ENCODE results near the gene ANO10. TPM values are rescaled to one million over a fixed set of nuclear protein-coding genes. Genes with fewer than 3 reads are reported as not detected.

The ANO10 gene
- total and polyA plus RNA-seq, 10 donors: 2.6 to 21.7 (median 16.6) TPM

DNA sequence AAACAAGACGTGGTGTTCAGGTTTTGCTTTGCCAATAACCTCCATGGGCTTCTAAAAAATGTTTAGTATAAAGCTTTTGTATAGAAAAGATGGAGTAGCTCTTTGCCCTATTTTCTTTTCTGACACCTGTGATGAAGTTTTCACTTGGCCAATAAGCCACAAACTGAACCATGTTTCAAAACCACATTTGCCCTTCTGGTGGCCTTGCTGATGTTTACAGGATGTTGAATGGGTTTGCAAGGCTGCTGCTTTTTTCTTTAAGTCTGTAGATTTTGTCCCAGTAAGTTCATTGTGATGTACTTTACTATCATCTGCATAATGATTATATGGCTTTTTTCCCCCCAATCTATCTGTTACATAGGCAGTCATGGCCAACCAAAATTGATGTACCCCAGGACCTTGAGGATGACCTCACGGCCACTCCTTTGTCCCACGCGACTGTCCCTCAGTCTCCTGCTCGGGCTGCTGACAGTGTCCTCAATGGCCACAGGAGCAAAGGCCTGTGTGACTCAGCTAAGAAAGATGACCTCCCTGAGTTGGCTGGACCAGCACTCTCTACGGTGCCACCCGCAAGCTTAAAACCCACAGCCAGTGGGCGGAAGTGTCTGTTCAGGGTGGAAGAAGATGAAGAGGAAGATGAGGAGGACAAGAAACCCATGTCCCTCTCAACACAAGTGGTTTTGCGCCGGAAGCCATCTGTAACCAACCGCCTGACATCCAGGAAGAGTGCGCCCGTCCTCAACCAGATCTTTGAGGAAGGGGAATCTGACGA lies 274.6 kb downstream of the ANO10 start:
- Histone ChIP-seq H3K36me3 (peaks cover 0 to 98% (median 71%) of the 10 kb centered on the region in 6 donors), H3K27ac (peak overlapping the region; percentile 43 to 88 (median 67)), H3K9me3 (peaks cover 0 to 15% (median 7%) of the 10 kb centered on the region in 8 donors), H3K27me3 (replicated peaks in 1 of 7) (no peaks in the 10 kb centered on the region), H3K4me3 (peak overlapping the region in 1 of 8 donors; percentile 34), H3K4me1 (peaks cover 16 to 76% (median 51%) of the 10 kb centered on the region in 6 donors)
- intact Hi-C loops (cut with DNase I; ENCODE audit: low total_unique reads): loop anchor here (10.0 kb wide), 1 partner anchor 52 kb away; no protein-coding TSS in a partner anchor
- TF ChIP-seq POLR2AphosphoS5 (IDR thresholded peaks at IDR 0.05) (peak in 1 of 3 donors; percentile 32), POLR2A (IDR thresholded peaks at IDR 0.05) (no peak)
- DNase-seq: no peak
- WGBS, 5 donors: 79 to 93% (median 84%) methylated on average over 14 of the region's 14 CpGs

DNA sequence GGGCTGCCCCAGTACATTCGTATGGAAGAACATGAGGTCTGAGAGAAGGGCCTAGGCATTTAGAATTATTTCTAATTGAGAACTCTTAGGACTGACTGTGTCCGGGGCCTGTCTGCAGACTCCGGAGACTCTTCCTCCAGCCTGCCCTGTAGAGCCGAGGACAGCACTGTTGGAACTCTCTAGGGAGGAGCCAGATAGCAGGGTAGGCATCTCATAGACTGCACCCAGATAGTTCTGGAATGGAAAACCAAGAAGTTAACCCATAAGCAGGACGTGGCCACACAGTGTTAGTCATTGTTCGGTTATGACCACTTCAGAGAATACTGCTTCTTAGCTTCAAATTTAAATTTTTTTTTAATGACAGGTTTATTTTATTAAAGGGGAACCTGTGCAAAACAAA lies 275.9 kb downstream of the ANO10 start:
- 80 to 84% (median 83%) methylated on average over 6 of the region's 6 CpGs for WGBS, 5 donors
- intact Hi-C loops (cut with DNase I; ENCODE audit: low total_unique reads): loop anchor here (10.0 kb wide), 1 partner anchor 51 kb away; no protein-coding TSS in a partner anchor
- Histone ChIP-seq H3K9me3 (peaks cover 0 to 2% (median 0%) of the 10 kb centered on the region in 8 donors), H3K27ac (peak overlapping the region in 6 of 8 donors; percentile 27 to 88 (median 66)), H3K4me1 (peaks cover 16 to 86% (median 57%) of the 10 kb centered on the region in 6 donors), H3K27me3 (replicated peaks in 1 of 7) (no peaks in the 10 kb centered on the region), H3K36me3 (peaks cover 0 to 100% (median 78%) of the 10 kb centered on the region in 6 donors), H3K4me3 (no peak overlapping the region)
- TF ChIP-seq POLR2A (IDR thresholded peaks at IDR 0.05) (no peak), POLR2AphosphoS5 (IDR thresholded peaks at IDR 0.05) (no peak)
- TF ChIP-seq, protein P1, sequence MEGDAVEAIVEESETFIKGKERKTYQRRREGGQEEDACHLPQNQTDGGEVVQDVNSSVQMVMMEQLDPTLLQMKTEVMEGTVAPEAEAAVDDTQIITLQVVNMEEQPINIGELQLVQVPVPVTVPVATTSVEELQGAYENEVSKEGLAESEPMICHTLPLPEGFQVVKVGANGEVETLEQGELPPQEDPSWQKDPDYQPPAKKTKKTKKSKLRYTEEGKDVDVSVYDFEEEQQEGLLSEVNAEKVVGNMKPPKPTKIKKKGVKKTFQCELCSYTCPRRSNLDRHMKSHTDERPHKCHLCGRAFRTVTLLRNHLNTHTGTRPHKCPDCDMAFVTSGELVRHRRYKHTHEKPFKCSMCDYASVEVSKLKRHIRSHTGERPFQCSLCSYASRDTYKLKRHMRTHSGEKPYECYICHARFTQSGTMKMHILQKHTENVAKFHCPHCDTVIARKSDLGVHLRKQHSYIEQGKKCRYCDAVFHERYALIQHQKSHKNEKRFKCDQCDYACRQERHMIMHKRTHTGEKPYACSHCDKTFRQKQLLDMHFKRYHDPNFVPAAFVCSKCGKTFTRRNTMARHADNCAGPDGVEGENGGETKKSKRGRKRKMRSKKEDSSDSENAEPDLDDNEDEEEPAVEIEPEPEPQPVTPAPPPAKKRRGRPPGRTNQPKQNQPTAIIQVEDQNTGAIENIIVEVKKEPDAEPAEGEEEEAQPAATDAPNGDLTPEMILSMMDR (IDR thresholded peaks at IDR 0.05 in 8 of 11, conservative IDR thresholded peaks at IDR 0.05 in 3 of 11): no peak
- no peak for DNase-seq

DNA sequence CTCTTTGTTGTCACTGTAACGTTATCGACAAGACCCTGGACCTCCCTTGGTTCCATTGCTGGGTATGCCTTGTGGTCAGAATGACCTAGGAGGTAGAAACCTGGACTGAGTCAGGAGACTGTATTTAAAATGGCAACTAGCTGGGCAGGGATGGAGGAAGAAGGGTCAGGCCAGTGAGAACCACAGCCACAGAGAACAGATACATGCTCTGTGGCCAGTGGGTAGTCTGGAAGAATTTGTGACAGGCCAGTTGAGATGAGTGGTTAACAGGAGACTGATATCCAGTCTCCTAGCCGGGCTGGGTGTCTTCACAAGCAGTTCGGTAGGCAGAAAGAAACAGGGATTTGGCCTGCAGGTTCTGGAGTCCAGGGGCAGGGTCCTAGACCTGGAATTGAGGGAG lies 276.6 kb downstream of the ANO10 start:
- 92 to 96% (median 93%) methylated on average over 4 of the region's 4 CpGs for WGBS, 5 donors
- Histone ChIP-seq H3K27me3 (replicated peaks in 1 of 7) (no peaks in the 10 kb centered on the region), H3K4me1 (peaks cover 16 to 86% (median 57%) of the 10 kb centered on the region in 6 donors), H3K27ac (peak overlapping the region in 7 of 8 donors; percentile 1 to 88 (median 60)), H3K4me3 (no peak overlapping the region), H3K9me3 (peaks cover 0 to 1% (median 0%) of the 10 kb centered on the region in 8 donors), H3K36me3 (peaks cover 0 to 100% (median 80%) of the 10 kb centered on the region in 6 donors)
- intact Hi-C loops (cut with DNase I; ENCODE audit: low total_unique reads): loop anchor here (10.0 kb wide), 1 partner anchor 50 kb away; no protein-coding TSS in a partner anchor
- DNase-seq: no peak
- TF ChIP-seq, protein P1 (IDR thresholded peaks at IDR 0.05 in 8 of 11, conservative IDR thresholded peaks at IDR 0.05 in 3 of 11): no peak
- TF ChIP-seq POLR2A (IDR thresholded peaks at IDR 0.05): no peak
- peak in 1 of 3 donors; percentile 10 for TF ChIP-seq POLR2AphosphoS5 (IDR thresholded peaks at IDR 0.05)

DNA sequence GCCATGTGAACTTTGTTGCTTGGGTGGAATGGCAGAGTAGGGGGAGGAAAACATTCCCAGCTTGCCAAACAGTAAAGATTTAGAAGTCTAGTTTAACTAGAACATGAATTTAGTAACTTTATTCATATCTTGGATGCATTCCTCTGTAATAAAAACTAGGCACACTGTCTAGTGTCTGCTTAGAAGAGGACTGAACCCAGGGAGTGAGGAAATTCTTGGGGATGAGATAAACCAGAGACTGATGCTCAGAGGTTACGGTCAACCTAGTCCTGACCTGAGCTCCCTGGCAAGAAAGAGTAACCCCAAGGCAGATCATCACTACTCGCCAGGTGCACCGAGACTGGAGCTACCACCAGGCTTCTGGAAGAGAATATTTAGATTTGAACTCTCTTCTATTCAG lies 277.3 kb downstream of the ANO10 start:
- intact Hi-C loops (cut with DNase I; ENCODE audit: low total_unique reads): loop anchor here (10.0 kb wide), 1 partner anchor 50 kb away; no protein-coding TSS in a partner anchor
- TF ChIP-seq, protein P1 (IDR thresholded peaks at IDR 0.05 in 8 of 11, conservative IDR thresholded peaks at IDR 0.05 in 3 of 11): no peak
- TF ChIP-seq POLR2AphosphoS5 (IDR thresholded peaks at IDR 0.05) (no peak), POLR2A (IDR thresholded peaks at IDR 0.05) (no peak)
- Histone ChIP-seq H3K9me3 (peaks cover 0 to 9% (median under 1%) of the 10 kb centered on the region in 8 donors), H3K36me3 (peaks cover 0 to 100% (median 83%) of the 10 kb centered on the region in 6 donors), H3K4me3 (no peak overlapping the region), H3K27ac (peak overlapping the region in 7 of 8 donors; percentile 1 to 88 (median 60)), H3K27me3 (replicated peaks in 1 of 7) (no peaks in the 10 kb centered on the region), H3K4me1 (peaks cover 16 to 83% (median 56%) of the 10 kb centered on the region in 6 donors)
- DNase-seq: no peak
- WGBS, 5 donors: 95 to 100% (median 98%) methylated on average over 3 of the region's 3 CpGs

Measured in spleen (tissue), 11 donors.